HepG2 (cell line): Measurements from ENCODE around the gene PDP2. TPM values are rescaled to one million over a fixed set of nuclear protein-coding genes. Genes with fewer than 3 reads are reported as not detected.

ENCODE experiments used
- ARHGAP35 ChIP-seq: sonication (generic); formaldehyde crosslinking; IDR thresholded peaks from 2 replicates; pipeline ENCODE4 v1.9.0; 2022; ENCODE audit warnings: mild to moderate bottlenecking, inconsistent platforms, moderate library complexity, missing genetic modification reagents, borderline replicate concordance
- BHLHE40 ChIP-seq: IDR thresholded peaks from 2 replicates; pipeline ENCODE4 v1.6.1; 2011; ENCODE audit warnings: low read length, improper control_type of control experiment
- DMAP1 ChIP-seq: IDR thresholded peaks from 2 replicates; pipeline ENCODE4 v1.6.1; 2016
- DNMT3B ChIP-seq: conservative IDR thresholded peaks from 2 replicates; pipeline ENCODE4 v1.6.1; 2016; ENCODE audit warnings: missing biosample characterization, control low read depth
- GABPA ChIP-seq, 2 experiments: IDR thresholded peaks; 2 replicates each; pipeline ENCODE4 v1.6.1; 2011 to 2016; ENCODE audit warnings: low read depth in 2 of 2, low read length in 1 of 2, missing biosample characterization in 1 of 2, missing genetic modification characterization in 1 of 2
- IRX3 ChIP-seq: sonication (generic); formaldehyde crosslinking; IDR thresholded peaks from 2 replicates; pipeline ENCODE4 v1.8.1; 2023; ENCODE audit warnings: mild to moderate bottlenecking, low read depth, missing genetic modification reagents, borderline replicate concordance
- ISL2 ChIP-seq: sonication (generic); formaldehyde crosslinking; IDR thresholded peaks from 2 replicates; pipeline ENCODE4 v1.5.0; 2020; ENCODE audit warnings: missing genetic modification reagents
- KAT7 ChIP-seq: IDR thresholded peaks from 2 replicates; pipeline ENCODE4 v1.6.1; 2018; ENCODE audit warnings: borderline replicate concordance, missing compliant biosample characterization
- ZNF225 ChIP-seq: sonication (generic); formaldehyde crosslinking; IDR thresholded peaks from 2 replicates; pipeline ENCODE4 v1.4.0; 2020; ENCODE audit warnings: mild to moderate bottlenecking, missing genetic modification reagents
- ZNF570 ChIP-seq: sonication (generic); formaldehyde crosslinking; IDR thresholded peaks from 2 replicates; pipeline ENCODE4 v1.4.0; 2020; ENCODE audit warnings: mild to moderate bottlenecking, missing genetic modification reagents, borderline replicate concordance
- ZNF629 ChIP-seq: sonication (generic); formaldehyde crosslinking; conservative IDR thresholded peaks from 2 replicates; pipeline ENCODE4 v1.5.0; 2020; ENCODE audit warnings: missing genetic modification reagents
- ZNF773 ChIP-seq: sonication (generic); formaldehyde crosslinking; IDR thresholded peaks from 2 replicates; pipeline ENCODE4 v1.4.0; 2020; ENCODE audit warnings: missing genetic modification reagents, borderline replicate concordance
- polyA plus RNA-seq, 8 experiments: library from polyadenylated mRNA; depleted of rRNA in 3 of 8; stranded (reverse) in 7 of 8; unstranded in 1 of 8; fragments of >200 nt; fragmentation: Illumina TruSeq in 4 of 8; extraction: Trizol in 4 of 8; gene quantifications; 2 replicates each; pipeline versions ENCODE4 v1.2.1 to v1.2.3, GENCODE V29; 2011 to 2016; ENCODE audit warnings: low read depth in 4 of 8, missing spikeins in 1 of 8, mixed read lengths in 1 of 8; ENCODE audit not compliant: insufficient read depth in 1 of 8
- total RNA-seq, 5 experiments: library from RNA; depleted of rRNA; stranded (reverse); fragments of >200 nt; fragmentation: Illumina TruSeq; extraction: Trizol; gene quantifications; 2 replicates each; pipeline ENCODE4 v1.2.3, GENCODE V29; 2016; ENCODE audit warnings: low read depth in 1 of 5
- TF ChIP-seq, protein P1 (sequence below), 2 experiments: fragments of 450-650 bp in 1 of 2; sonication (generic) in 1 of 2; formaldehyde crosslinking in 1 of 2; IDR thresholded peaks; 2 replicates each; pipeline versions ENCODE4 v1.6.1 to v1.8.0; 2016 to 2022; ENCODE audit warnings: antibody characterized with exemption in 1 of 2, mild to moderate bottlenecking in 1 of 2, missing genetic modification reagents in 1 of 2
- TF ChIP-seq, protein P2 (sequence below): sonication (generic); formaldehyde crosslinking; IDR thresholded peaks from 2 replicates; pipeline ENCODE4 v1.5.1; 2020; ENCODE audit warnings: mild to moderate bottlenecking, missing genetic modification reagents, moderate library complexity
- TF ChIP-seq, protein P3 (sequence below): IDR thresholded peaks from 2 replicates; pipeline ENCODE4 v1.6.1; 2016; ENCODE audit warnings: mild to moderate bottlenecking, missing biosample characterization, missing genetic modification reagents

PDP2 gene
- total and polyA plus RNA-seq, 2 of the 13 experiments (the other 11 are each of a cell fraction or from before 2014, with no cell fraction given) = 12.8 to 15.8 TPM

DNA sequence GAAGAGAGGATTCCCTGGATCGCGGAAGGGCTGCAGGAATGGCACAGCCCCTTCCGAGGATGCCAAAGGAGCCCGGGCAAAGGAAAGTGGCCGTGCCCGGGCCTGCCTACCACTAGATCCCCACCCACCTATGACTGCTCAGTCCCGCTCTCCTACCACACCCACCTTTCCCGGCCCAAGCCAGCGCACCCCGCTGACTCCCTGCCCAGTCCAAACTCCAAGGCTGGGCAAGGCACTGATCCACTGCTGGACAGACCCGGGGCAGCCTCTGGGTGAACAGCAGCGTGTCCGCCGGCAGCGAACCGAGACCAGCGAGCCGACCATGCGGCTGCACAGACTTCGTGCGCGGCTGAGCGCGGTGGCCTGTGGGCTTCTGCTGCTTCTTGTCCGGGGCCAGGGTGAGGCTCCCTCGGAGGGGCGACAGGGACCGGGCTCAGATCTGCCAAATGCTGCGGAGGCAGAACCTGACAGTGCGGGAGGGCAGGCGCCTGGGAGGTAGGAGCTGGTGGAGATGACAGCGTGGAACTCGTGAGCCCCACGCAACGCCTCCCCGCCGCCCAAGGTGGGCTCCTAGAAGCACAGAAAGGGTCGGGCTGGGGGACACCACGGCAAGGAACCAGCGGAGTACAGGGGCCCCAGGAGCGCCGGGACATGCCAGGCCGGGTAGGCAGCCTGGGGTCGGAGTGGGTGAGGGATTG lies 55.1 kb downstream of the PDP2 start, which contains the start of gene CES2 (continued):
- TF ChIP-seq, protein P1, sequence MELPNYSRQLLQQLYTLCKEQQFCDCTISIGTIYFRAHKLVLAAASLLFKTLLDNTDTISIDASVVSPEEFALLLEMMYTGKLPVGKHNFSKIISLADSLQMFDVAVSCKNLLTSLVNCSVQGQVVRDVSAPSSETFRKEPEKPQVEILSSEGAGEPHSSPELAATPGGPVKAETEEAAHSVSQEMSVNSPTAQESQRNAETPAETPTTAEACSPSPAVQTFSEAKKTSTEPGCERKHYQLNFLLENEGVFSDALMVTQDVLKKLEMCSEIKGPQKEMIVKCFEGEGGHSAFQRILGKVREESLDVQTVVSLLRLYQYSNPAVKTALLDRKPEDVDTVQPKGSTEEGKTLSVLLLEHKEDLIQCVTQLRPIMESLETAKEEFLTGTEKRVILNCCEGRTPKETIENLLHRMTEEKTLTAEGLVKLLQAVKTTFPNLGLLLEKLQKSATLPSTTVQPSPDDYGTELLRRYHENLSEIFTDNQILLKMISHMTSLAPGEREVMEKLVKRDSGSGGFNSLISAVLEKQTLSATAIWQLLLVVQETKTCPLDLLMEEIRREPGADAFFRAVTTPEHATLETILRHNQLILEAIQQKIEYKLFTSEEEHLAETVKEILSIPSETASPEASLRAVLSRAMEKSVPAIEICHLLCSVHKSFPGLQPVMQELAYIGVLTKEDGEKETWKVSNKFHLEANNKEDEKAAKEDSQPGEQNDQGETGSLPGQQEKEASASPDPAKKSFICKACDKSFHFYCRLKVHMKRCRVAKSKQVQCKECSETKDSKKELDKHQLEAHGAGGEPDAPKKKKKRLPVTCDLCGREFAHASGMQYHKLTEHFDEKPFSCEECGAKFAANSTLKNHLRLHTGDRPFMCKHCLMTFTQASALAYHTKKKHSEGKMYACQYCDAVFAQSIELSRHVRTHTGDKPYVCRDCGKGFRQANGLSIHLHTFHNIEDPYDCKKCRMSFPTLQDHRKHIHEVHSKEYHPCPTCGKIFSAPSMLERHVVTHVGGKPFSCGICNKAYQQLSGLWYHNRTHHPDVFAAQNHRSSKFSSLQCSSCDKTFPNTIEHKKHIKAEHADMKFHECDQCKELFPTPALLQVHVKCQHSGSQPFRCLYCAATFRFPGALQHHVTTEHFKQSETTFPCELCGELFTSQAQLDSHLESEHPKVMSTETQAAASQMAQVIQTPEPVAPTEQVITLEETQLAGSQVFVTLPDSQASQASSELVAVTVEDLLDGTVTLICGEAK (IDR thresholded peaks at IDR 0.05) = no peak
- TF ChIP-seq, protein P1 (CRISPR knock-in tag; IDR thresholded peaks at IDR 0.05) = peak; percentile 51
- TF ChIP-seq IRX3 (peak; percentile 85; the same call in 1 of the 2 replicates), BHLHE40 (no peak), GABPA (IDR thresholded peaks at IDR 0.05; ENCODE audit: low read depth, low read length) (no peak), GABPA (CRISPR knock-in tag; IDR thresholded peaks at IDR 0.05; ENCODE audit: low read depth) (peak; percentile 26; the same call in 1 of the 2 replicates), ZNF225 (peak; percentile 94), DMAP1 (peak; percentile 68), ZNF570 (CRISPR knock-in tag) (no peak), ISL2 (CRISPR knock-in tag) (peak; percentile 73), ARHGAP35 (CRISPR knock-in tag) (no peak), DNMT3B (CRISPR knock-in tag) (no peak), ZNF629 (0 out of 2 replicates have a peak, but pooled peaks have one; percentile 31), KAT7 (CRISPR knock-in tag) (peak; percentile 94), ZNF773 (CRISPR knock-in tag) (0 out of 2 replicates have a peak, but pooled peaks have one; percentile 56)
- TF ChIP-seq, protein P2, sequence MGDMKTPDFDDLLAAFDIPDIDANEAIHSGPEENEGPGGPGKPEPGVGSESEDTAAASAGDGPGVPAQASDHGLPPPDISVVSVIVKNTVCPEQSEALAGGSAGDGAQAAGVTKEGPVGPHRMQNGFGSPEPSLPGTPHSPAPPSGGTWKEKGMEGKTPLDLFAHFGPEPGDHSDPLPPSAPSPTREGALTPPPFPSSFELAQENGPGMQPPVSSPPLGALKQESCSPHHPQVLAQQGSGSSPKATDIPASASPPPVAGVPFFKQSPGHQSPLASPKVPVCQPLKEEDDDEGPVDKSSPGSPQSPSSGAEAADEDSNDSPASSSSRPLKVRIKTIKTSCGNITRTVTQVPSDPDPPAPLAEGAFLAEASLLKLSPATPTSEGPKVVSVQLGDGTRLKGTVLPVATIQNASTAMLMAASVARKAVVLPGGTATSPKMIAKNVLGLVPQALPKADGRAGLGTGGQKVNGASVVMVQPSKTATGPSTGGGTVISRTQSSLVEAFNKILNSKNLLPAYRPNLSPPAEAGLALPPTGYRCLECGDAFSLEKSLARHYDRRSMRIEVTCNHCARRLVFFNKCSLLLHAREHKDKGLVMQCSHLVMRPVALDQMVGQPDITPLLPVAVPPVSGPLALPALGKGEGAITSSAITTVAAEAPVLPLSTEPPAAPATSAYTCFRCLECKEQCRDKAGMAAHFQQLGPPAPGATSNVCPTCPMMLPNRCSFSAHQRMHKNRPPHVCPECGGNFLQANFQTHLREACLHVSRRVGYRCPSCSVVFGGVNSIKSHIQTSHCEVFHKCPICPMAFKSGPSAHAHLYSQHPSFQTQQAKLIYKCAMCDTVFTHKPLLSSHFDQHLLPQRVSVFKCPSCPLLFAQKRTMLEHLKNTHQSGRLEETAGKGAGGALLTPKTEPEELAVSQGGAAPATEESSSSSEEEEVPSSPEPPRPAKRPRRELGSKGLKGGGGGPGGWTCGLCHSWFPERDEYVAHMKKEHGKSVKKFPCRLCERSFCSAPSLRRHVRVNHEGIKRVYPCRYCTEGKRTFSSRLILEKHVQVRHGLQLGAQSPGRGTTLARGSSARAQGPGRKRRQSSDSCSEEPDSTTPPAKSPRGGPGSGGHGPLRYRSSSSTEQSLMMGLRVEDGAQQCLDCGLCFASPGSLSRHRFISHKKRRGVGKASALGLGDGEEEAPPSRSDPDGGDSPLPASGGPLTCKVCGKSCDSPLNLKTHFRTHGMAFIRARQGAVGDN (CRISPR knock-in tag) = peak; percentile 97
- TF ChIP-seq, protein P3, sequence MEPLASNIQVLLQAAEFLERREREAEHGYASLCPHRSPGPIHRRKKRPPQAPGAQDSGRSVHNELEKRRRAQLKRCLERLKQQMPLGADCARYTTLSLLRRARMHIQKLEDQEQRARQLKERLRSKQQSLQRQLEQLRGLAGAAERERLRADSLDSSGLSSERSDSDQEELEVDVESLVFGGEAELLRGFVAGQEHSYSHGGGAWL = 0 out of 2 replicates have a peak, but pooled peaks have one; percentile 75
